Measurements from ENCODE around the gene RIC8A.

Gene RIC8A

GRCh38 chr11:204587-205109 is 2.9 kb upstream of the RIC8A start:
- FAIRE-seq, result no peak

- FAIRE-seq, result no peak
Measured at GRCh38 chr11:205221-206001, 2.1 kb upstream of the RIC8A start.

- no peak for FAIRE-seq
Measured at GRCh38 chr11:206002-206384, 1.5 kb upstream of the RIC8A start.

GRCh38 chr11:206526-207207 is 841 bp upstream of the RIC8A start:
- no peak for FAIRE-seq

GRCh38 chr11:207863-208180 is 314 bp downstream of the RIC8A start:
- no peak for FAIRE-seq

- FAIRE-seq, result no peak
Measured at GRCh38 chr11:208181-208916, 841 bp downstream of the RIC8A start.

GRCh38 chr11:208917-209260 is 1.4 kb downstream of the RIC8A start:
- no peak for FAIRE-seq

GRCh38 chr11:209275-210121 is 2.0 kb downstream of the RIC8A start:
- FAIRE-seq, result no peak

GRCh38 chr11:210122-210802 is 2.8 kb downstream of the RIC8A start:
- no peak for FAIRE-seq

- FAIRE-seq, result no peak
Measured at GRCh38 chr11:210803-211180, 3.3 kb downstream of the RIC8A start.

- no peak for FAIRE-seq
Measured at GRCh38 chr11:211295-211694, 3.8 kb downstream of the RIC8A start.

GRCh38 chr11:211741-212140 is 4.2 kb downstream of the RIC8A start:
- FAIRE-seq, result no peak

- no peak for FAIRE-seq
Measured at GRCh38 chr11:212150-213100, 4.9 kb downstream of the RIC8A start.

- no peak for FAIRE-seq
Measured at GRCh38 chr11:213111-213510, 5.6 kb downstream of the RIC8A start.

- no peak for FAIRE-seq
Measured at GRCh38 chr11:214083-214482, 6.6 kb downstream of the RIC8A start.

GRCh38 chr11:215581-216037 is 8.1 kb downstream of the RIC8A start:
- FAIRE-seq, result no peak

- FAIRE-seq, result no peak
Measured at GRCh38 chr11:216081-216974, 8.8 kb downstream of the RIC8A start.

- FAIRE-seq, result no peak
Measured at GRCh38 chr11:217704-218103, 10.2 kb downstream of the RIC8A start.

- no peak for FAIRE-seq
Measured at GRCh38 chr11:218815-219593, 11.5 kb downstream of the RIC8A start.
